GM03348 (cell line): ENCODE measurements around the gene REV3L.

Source experiments
- DNase-seq: peaks from one replicate; pipeline ENCODE4 v3.0.0; 2012; ENCODE audit warnings: low spot score

REV3L gene

GRCh38 chr6:111423055-111423633 is 59.9 kb downstream of the REV3L start:
- DNase-seq = no peak

GRCh38 chr6:111418971-111419693 is 63.9 kb downstream of the REV3L start:
- DNase-seq = peak; percentile 22

- DNase-seq = no peak
Observed at GRCh38 chr6:111417946-111418345, 65.1 kb downstream of the REV3L start.

GRCh38 chr6:111417181-111417585 is 65.8 kb downstream of the REV3L start:
- DNase-seq = peak; percentile 25

- no peak for DNase-seq
Observed at GRCh38 chr6:111416529-111416928, 66.5 kb downstream of the REV3L start.

GRCh38 chr6:111414373-111414772 is 68.6 kb downstream of the REV3L start:
- DNase-seq = no peak

GRCh38 chr6:111411978-111412566 is 70.9 kb downstream of the REV3L start:
- no peak for DNase-seq

GRCh38 chr6:111411046-111411445 is 72.0 kb downstream of the REV3L start:
- DNase-seq = no peak

GRCh38 chr6:111410371-111410770 is 72.6 kb downstream of the REV3L start:
- no peak for DNase-seq

GRCh38 chr6:111409430-111409829 is 73.6 kb downstream of the REV3L start:
- DNase-seq = no peak

GRCh38 chr6:111407686-111408085 is 75.3 kb downstream of the REV3L start:
- no peak for DNase-seq

GRCh38 chr6:111406200-111406721 is 76.8 kb downstream of the REV3L start:
- DNase-seq = no peak

GRCh38 chr6:111403388-111403787 is 79.6 kb downstream of the REV3L start:
- DNase-seq = no peak

- DNase-seq = no peak
Observed at GRCh38 chr6:111399626-111400025, 83.4 kb downstream of the REV3L start.

- DNase-seq = no peak
Observed at GRCh38 chr6:111388681-111389080, 94.3 kb downstream of the REV3L start.

- DNase-seq = no peak
Observed at GRCh38 chr6:111382476-111383294, 100.3 kb downstream of the REV3L start.

- no peak for DNase-seq
Observed at GRCh38 chr6:111381728-111382127, 101.3 kb downstream of the REV3L start.

GRCh38 chr6:111381123-111381522 is 101.9 kb downstream of the REV3L start:
- no peak for DNase-seq

GRCh38 chr6:111379831-111380230 is 103.2 kb downstream of the REV3L start:
- DNase-seq = no peak

GRCh38 chr6:111379302-111379701 is 103.7 kb downstream of the REV3L start:
- DNase-seq = no peak

GRCh38 chr6:111377558-111378120 is 105.4 kb downstream of the REV3L start:
- peak; percentile 15 for DNase-seq
